Measurements from ENCODE around the gene WFS1.

WFS1 gene

DNA sequence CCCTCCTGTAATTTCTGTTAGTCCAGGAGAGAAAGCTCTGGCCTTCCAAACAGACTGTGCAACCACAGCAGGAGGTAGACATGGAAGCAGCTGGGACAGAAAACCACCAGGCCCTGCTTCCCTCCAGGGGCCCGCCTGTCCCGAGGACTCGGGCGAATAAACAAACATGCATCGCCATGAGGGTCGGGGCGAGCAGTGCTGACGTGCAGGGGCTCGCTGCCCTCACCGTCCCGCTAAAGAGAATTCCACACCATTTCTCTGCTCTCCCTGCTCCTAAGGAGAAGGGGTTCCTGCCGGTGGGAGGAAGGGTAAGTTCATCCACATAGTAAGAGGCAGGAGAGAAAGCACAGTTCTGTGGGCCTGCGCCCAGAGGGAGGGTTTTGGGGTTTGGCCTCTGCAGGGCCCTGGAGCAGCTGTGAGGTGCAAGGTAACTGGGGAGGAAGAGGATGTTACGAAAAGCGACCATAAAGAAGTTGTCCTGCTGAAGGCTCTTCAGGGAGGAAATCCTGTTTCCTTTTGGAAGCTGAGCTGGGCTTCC, 54.9 kb downstream of the WFS1 start:
- Histone ChIP-seq H3K27me3 (ENCODE audit: insufficient read depth, low read length, poor library complexity, severe bottlenecking) (peaks cover 20% of the 10 kb centered on the region), H3K9me3 (ENCODE audit: insufficient read depth, low read depth, low read length) (no peaks in the 10 kb centered on the region; the same call in 1 of the 2 replicates), H4K20me1 (ENCODE audit: insufficient read depth, low read length, poor library complexity, severe bottlenecking) (no peaks in the 10 kb centered on the region), H3K79me2 (ENCODE audit: insufficient read depth, low read length) (no peaks in the 10 kb centered on the region), H3K9ac (ENCODE audit: low read depth, low read length, poor library complexity, severe bottlenecking) (no peak overlapping the region), H2AFZ (ENCODE audit: low read length) (no peak overlapping the region), H3F3A (ENCODE audit: low read depth) (no peaks in the 10 kb centered on the region), H3K4me1 (ENCODE audit: insufficient read depth, low read length, poor library complexity, severe bottlenecking) (peaks cover 26% of the 10 kb centered on the region), H3K9me2 (replicated peaks; ENCODE audit: low read depth, low read length) (no peaks in the 10 kb centered on the region), H3K4me2 (ENCODE audit: low read depth, low read length, poor library complexity, severe bottlenecking) (peak overlapping the region; percentile 26), H3K36me3 (ENCODE audit: insufficient read depth, low read length) (no peaks in the 10 kb centered on the region), H3K4me3 (ENCODE audit: low read length, poor library complexity, severe bottlenecking) (no peak overlapping the region)
- TF ChIP-seq, protein P1, sequence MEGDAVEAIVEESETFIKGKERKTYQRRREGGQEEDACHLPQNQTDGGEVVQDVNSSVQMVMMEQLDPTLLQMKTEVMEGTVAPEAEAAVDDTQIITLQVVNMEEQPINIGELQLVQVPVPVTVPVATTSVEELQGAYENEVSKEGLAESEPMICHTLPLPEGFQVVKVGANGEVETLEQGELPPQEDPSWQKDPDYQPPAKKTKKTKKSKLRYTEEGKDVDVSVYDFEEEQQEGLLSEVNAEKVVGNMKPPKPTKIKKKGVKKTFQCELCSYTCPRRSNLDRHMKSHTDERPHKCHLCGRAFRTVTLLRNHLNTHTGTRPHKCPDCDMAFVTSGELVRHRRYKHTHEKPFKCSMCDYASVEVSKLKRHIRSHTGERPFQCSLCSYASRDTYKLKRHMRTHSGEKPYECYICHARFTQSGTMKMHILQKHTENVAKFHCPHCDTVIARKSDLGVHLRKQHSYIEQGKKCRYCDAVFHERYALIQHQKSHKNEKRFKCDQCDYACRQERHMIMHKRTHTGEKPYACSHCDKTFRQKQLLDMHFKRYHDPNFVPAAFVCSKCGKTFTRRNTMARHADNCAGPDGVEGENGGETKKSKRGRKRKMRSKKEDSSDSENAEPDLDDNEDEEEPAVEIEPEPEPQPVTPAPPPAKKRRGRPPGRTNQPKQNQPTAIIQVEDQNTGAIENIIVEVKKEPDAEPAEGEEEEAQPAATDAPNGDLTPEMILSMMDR (conservative IDR thresholded peaks at IDR 0.05; ENCODE audit: low read length), result no peak
- TF ChIP-seq EZH2phosphoT487 (IDR thresholded peaks at IDR 0.05; ENCODE audit: borderline replicate concordance), result no peak

DNA sequence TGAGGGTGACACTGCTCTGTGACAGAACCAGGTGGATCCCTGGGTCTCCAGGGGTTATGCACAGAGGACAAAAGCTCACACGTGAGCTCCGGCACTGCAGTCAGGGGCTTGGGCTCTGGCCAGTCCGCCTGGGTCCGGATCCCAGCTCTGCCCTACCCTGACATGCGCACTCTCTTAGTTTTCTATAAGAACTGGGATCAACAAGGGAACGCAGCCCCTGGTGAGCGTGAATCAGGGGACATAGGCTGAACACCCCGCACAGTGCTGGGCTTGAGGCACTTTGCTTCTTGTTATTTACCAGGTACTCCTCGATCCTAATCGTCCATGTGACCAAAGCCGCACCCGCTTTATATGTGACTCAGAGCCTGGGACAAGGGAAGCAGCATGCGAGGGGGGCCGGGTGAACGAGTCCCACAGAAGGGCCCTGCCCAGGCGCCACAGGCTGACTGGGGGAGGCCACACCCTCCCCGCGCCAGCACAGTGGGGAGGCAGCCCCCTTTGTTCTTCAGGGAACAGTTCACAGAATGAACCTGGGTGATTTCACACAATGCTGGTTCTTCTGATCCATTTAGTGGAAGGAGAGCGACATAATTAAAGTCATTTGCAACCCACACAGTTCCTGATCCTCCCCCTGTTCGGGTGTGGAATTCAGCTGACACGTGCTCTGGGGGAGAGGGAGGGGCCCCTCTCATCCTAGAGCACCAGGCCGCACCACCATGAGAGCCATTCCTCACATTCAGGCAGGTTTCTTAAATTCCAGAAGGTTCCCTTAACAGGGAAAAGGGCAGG, 55.5 kb downstream of the WFS1 start:
- H3K9ac ChIP-seq (ENCODE audit: low read depth, low read length, poor library complexity, severe bottlenecking), result no peak overlapping the region
- peaks cover 20% of the 10 kb centered on the region for H3K27me3 ChIP-seq (ENCODE audit: insufficient read depth, low read length, poor library complexity, severe bottlenecking)
- H3K9me2 ChIP-seq (replicated peaks; ENCODE audit: low read depth, low read length), result no peaks in the 10 kb centered on the region
- no peaks in the 10 kb centered on the region for H3K9me3 ChIP-seq (ENCODE audit: insufficient read depth, low read depth, low read length)
- TF ChIP-seq EZH2phosphoT487 (IDR thresholded peaks at IDR 0.05; ENCODE audit: borderline replicate concordance), result no peak
- TF ChIP-seq, protein P1 (conservative IDR thresholded peaks at IDR 0.05; ENCODE audit: low read length), result no peak
- H3F3A ChIP-seq (ENCODE audit: low read depth), result no peaks in the 10 kb centered on the region
- H3K4me1 ChIP-seq (ENCODE audit: insufficient read depth, low read length, poor library complexity, severe bottlenecking), result peaks cover 26% of the 10 kb centered on the region
- H3K36me3 ChIP-seq (ENCODE audit: insufficient read depth, low read length), result no peaks in the 10 kb centered on the region
- H3K79me2 ChIP-seq (ENCODE audit: insufficient read depth, low read length), result no peaks in the 10 kb centered on the region
- H3K4me2 ChIP-seq (ENCODE audit: low read depth, low read length, poor library complexity, severe bottlenecking), result peak overlapping the region; percentile 26
- H3K4me3 ChIP-seq (ENCODE audit: low read length, poor library complexity, severe bottlenecking), result no peak overlapping the region
- H2AFZ ChIP-seq (ENCODE audit: low read length), result no peak overlapping the region
- H4K20me1 ChIP-seq (ENCODE audit: insufficient read depth, low read length, poor library complexity, severe bottlenecking), result no peaks in the 10 kb centered on the region

DNA sequence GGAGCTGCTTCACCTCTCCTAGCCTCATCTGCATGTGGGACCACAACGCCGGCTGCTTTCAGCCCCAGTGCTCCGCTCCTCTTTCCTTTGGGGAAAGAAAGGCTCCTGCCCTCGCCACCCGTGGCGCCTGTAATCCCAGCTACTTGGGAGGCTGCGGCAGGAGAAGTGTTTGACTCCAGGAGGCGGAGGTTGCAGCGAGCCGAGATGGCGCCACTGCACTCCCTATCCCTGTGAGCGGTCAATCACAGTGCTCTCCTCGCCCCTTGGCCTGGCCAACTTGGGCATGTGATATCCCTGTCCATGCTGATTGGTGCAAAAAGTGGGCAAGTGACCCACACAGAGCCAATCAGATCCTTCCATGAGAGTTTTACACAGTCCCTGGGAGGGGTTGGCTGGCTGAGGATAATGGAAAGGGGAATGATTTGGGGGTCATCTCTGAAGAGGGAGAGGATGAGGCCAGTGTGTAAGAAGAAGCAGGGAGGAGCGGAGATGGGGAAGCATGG, 56.2 kb downstream of the WFS1 start:
- no peaks in the 10 kb centered on the region for H3K36me3 ChIP-seq (ENCODE audit: insufficient read depth, low read length)
- H3F3A ChIP-seq (ENCODE audit: low read depth), result no peaks in the 10 kb centered on the region
- H4K20me1 ChIP-seq (ENCODE audit: insufficient read depth, low read length, poor library complexity, severe bottlenecking), result no peaks in the 10 kb centered on the region
- no peaks in the 10 kb centered on the region for H3K79me2 ChIP-seq (ENCODE audit: insufficient read depth, low read length)
- no peaks in the 10 kb centered on the region for H3K9me3 ChIP-seq (ENCODE audit: insufficient read depth, low read depth, low read length)
- peaks cover 18% of the 10 kb centered on the region for H3K27me3 ChIP-seq (ENCODE audit: insufficient read depth, low read length, poor library complexity, severe bottlenecking)
- H3K9ac ChIP-seq (ENCODE audit: low read depth, low read length, poor library complexity, severe bottlenecking), result no peak overlapping the region
- H3K4me2 ChIP-seq (ENCODE audit: low read depth, low read length, poor library complexity, severe bottlenecking), result no peak overlapping the region
- H3K4me1 ChIP-seq (ENCODE audit: insufficient read depth, low read length, poor library complexity, severe bottlenecking), result peaks cover 26% of the 10 kb centered on the region
- no peak overlapping the region for H2AFZ ChIP-seq (ENCODE audit: low read length)
- no peak for TF ChIP-seq EZH2phosphoT487 (IDR thresholded peaks at IDR 0.05; ENCODE audit: borderline replicate concordance)
- TF ChIP-seq, protein P1 (conservative IDR thresholded peaks at IDR 0.05; ENCODE audit: low read length), result no peak
- no peak overlapping the region for H3K4me3 ChIP-seq (ENCODE audit: low read length, poor library complexity, severe bottlenecking)
- no peaks in the 10 kb centered on the region for H3K9me2 ChIP-seq (replicated peaks; ENCODE audit: low read depth, low read length)

All from Loucy (cell line).